Right lung (tissue), 5 donors: ENCODE data around the gene ZNF800. TPM values are rescaled to one million over a fixed set of nuclear protein-coding genes. Genes with fewer than 3 reads are reported as not detected.

Experiments
- DNase-seq, 2 donors: peaks; one replicate each; pipeline ENCODE4 v3.0.0-alpha.2; 2013
- polyA plus RNA-seq, 5 donors: library from polyadenylated mRNA; unstranded; fragments of 120-200 nt; gene quantifications; one replicate each; pipeline versions ENCODE4 v1.2.1 to v1.2.3, GENCODE V29; 2013; ENCODE audit warnings: inconsistent platforms in 1 of 5, low replicate concordance in 1 of 5; ENCODE audit not compliant: insufficient read length in 5 of 5, insufficient read depth in 1 of 5

ZNF800 gene
- polyA plus RNA-seq, 5 donors, result 16.9 to 23.4 (median 20.3) TPM

DNA sequence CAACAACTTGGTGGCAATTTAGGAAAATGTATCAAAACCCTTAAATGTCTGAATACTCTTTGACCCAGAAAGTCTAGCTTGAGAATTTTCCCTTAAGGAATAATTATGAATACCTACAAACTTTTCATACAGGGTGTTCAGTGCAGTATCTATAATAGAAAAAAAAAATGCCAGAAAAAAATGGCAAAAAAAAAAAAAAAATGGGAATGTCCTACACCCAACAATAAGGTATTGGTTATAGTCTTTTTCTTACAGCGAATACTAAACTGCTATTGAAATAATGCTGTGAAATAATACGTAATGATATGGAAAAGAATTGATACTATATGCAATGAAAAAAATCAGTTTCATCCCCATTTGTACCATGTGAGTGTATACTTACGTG, 44.3 kb downstream of the ZNF800 start:
- no peak for DNase-seq

GRCh38 chr7:127347567-127348246, 44.8 kb downstream of the ZNF800 start:
- DNase-seq, result peak; percentile 51

GRCh38 chr7:127346575-127347256, 45.8 kb downstream of the ZNF800 start:
- DNase-seq, result no peak

- no peak for DNase-seq
Observed at GRCh38 chr7:127342596-127342995, 49.9 kb downstream of the ZNF800 start.

GRCh38 chr7:127338122-127338521, 54.4 kb downstream of the ZNF800 start:
- no peak for DNase-seq

DNA sequence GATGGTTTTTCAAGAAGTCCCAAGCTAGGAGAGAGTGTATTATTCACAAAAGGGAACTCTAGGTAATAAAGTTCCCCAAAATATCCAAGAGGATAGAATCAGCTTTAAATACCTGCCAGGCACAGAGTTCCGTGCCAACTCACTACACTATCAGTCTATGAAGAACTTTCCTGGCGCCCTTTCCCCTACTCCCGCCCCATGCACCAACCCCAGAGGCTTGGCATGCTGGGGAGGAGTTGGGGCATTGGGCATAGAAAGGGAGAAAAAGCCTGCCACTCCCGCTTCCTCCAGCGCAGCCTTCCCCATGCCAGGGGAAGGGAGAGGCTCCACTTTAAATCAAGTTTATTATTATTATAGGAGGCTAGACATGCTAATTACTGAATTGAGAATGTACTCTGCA, 54.9 kb downstream of the ZNF800 start:
- no peak for DNase-seq

DNA sequence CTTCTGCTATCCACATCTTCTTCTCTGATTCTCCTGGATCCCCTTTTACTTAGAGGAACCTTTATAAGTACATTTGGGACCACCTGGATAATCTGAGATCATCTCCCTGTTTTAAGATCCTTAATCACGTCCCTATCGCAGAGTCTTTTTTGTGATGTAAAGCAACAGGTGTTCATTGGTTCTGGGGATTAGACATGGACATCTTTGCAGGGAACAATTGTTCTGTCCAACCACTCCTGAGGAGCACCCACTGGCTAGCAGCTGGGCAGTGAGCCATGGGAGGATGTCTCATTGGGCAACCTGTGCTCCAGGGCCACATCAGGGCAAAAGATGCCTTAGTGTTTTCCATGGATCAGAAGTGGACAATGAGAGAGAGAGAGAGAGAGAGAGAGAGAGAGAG, 56.0 kb downstream of the ZNF800 start:
- no peak for DNase-seq

DNA sequence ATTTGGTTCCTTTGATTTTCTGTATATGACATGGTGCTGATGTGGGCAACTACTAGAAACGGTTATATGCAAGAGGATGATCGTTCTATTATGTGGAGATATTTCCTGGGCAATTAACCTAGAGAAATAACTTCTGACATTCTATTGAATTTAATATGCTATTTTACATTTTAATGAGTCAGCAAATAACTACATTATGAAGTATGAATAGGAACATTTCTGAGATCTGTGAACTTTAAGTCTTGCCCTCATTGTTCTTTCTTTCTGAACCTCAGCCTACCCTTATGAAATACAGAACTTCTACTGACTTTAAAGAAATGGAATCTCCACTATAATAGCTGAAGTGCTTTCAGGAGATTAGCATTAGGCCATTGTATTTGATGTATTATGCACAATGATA, 59.6 kb downstream of the ZNF800 start:
- no peak for DNase-seq

- DNase-seq, result no peak
Observed at GRCh38 chr7:127330070-127330469, 62.4 kb downstream of the ZNF800 start.

- peak in 1 of 2 donors; percentile 9 for DNase-seq
Observed at GRCh38 chr7:127322832-127323493, 69.5 kb downstream of the ZNF800 start.

- DNase-seq, result no peak
Observed at GRCh38 chr7:127322351-127322750, 70.2 kb downstream of the ZNF800 start.

GRCh38 chr7:127320974-127321373, 71.5 kb downstream of the ZNF800 start:
- DNase-seq, result no peak

Other genes with a start within 250 kb of the ZNF800 start
- gene GRM8, start 139.8 kb downstream of the ZNF800 start, polyA plus RNA-seq, result under 1 TPM; 0.12 to 0.55 (median 0.18) TPM
- 10 to 100 TPM; 10.2 to 14.2 (median 11.6) TPM for gene GCC1, start 192.9 kb upstream of the ZNF800 start, polyA plus RNA-seq
- gene ARF5, start 195.7 kb upstream of the ZNF800 start, polyA plus RNA-seq, result 100 to 1,000 TPM; 178 to 266 (median 194) TPM
- gene FSCN3, start 201.0 kb upstream of the ZNF800 start, polyA plus RNA-seq, result under 1 TPM; 0.33 to 0.58 (median 0.44) TPM
- gene PAX4, start 225.4 kb upstream of the ZNF800 start, polyA plus RNA-seq, result not detected